K562 (cell line): ENCODE data around the gene NEMP1. TPM values are rescaled to one million over a fixed set of nuclear protein-coding genes. Genes with fewer than 3 reads are reported as not detected.

Experiments
- ATF1 ChIP-seq, 2 experiments: fragments of 450-650 bp in 1 of 2; IDR thresholded peaks; 2 replicates each; pipeline ENCODE4 v1.6.1; 2016; ENCODE audit warnings: missing compliant biosample characterization in 1 of 2, missing genetic modification characterization in 1 of 2
- CCNT2 ChIP-seq: IDR thresholded peaks from 2 replicates; pipeline ENCODE4 v1.6.1; 2011; ENCODE audit warnings: borderline replicate concordance, low read depth, mild to moderate bottlenecking, moderate library complexity, mixed read lengths, low read length; ENCODE audit not compliant: insufficient read length; ENCODE audit errors: extremely low read depth
- E2F6 ChIP-seq, 2 experiments: IDR thresholded peaks; 2 replicates each; pipeline ENCODE4 v1.6.1; 2011; ENCODE audit warnings: borderline replicate concordance in 1 of 2, control low read depth in 1 of 2, low read depth in 1 of 2, low read length in 1 of 2, mild to moderate bottlenecking in 1 of 2, mixed read lengths in 1 of 2, moderate library complexity in 1 of 2; ENCODE audit not compliant: insufficient read depth in 1 of 2, insufficient read length in 1 of 2, poor library complexity in 1 of 2, severe bottlenecking in 1 of 2; ENCODE audit errors: extremely low read depth in 1 of 2
- HBP1 ChIP-seq: fragments of 450-650 bp; formaldehyde crosslinking; IDR thresholded peaks from 2 replicates; pipeline ENCODE4 v1.4.0; 2022; ENCODE audit warnings: missing genetic modification characterization
- HDAC1 ChIP-seq, 2 experiments: fragments of 450-650 bp; IDR thresholded peaks; 2 replicates each; pipeline ENCODE4 v1.6.1; 2016 to 2017; ENCODE audit warnings: inconsistent platforms in 1 of 2, mild to moderate bottlenecking in 1 of 2, moderate library complexity in 1 of 2
- NCOA1 ChIP-seq: fragments of 450-650 bp; IDR thresholded peaks from 2 replicates; pipeline ENCODE4 v1.6.1; 2016; ENCODE audit warnings: low read depth
- POLR3A ChIP-seq: IDR thresholded peaks from 2 replicates; pipeline ENCODE4 v1.6.1; 2011; ENCODE audit warnings: borderline replicate concordance, mild to moderate bottlenecking, moderate library complexity; ENCODE audit not compliant: insufficient read length, insufficient read depth; ENCODE audit errors: extremely low read depth
- RB1 ChIP-seq: fragments of 450-650 bp; IDR thresholded peaks from 2 replicates; pipeline ENCODE4 v1.6.1; 2017; ENCODE audit warnings: low read depth, mild to moderate bottlenecking
- SETDB1 ChIP-seq: IDR thresholded peaks from one replicate; pipeline ENCODE4 v1.6.1; 2012; ENCODE audit warnings: low read length, control low read depth, inconsistent platforms
- TEAD2 ChIP-seq: fragments of 450-650 bp; IDR thresholded peaks from 2 replicates; pipeline ENCODE4 v1.6.1; 2016; ENCODE audit warnings: missing genetic modification characterization, control low read depth, missing compliant biosample characterization
- THAP12 ChIP-seq: fragments of 250-450 bp; sonication (Bioruptor Pico); IDR thresholded peaks from 2 replicates; pipeline ENCODE4 v1.9.0; 2021; ENCODE audit warnings: mild to moderate bottlenecking, inconsistent platforms
- ZBTB11 ChIP-seq, 3 experiments: fragments of 200-800 bp in 1 of 3; fragments of 250-450 bp in 1 of 3; fragments of 450-650 bp in 1 of 3; sonication (Bioruptor Pico) in 1 of 3; sonication (Bioruptor generic) in 1 of 3; formaldehyde crosslinking in 1 of 3; IDR thresholded peaks; 2 replicates each; pipeline versions ENCODE4 v1.6.1 to v1.8.0; 2016 to 2022; ENCODE audit warnings: mild to moderate bottlenecking in 2 of 3, missing genetic modification characterization in 2 of 3, missing compliant biosample characterization in 1 of 3, moderate library complexity in 1 of 3
- ZNF639 ChIP-seq, 2 experiments: fragments of 200-800 bp in 1 of 2; sonication (Bioruptor generic) in 1 of 2; sonication (generic) in 1 of 2; formaldehyde crosslinking in 1 of 2; IDR thresholded peaks in 1 of 2; conservative IDR thresholded peaks in 1 of 2; 2 replicates each; pipeline versions ENCODE4 v1.5.0 to v1.6.1; 2016 to 2020; ENCODE audit warnings: missing compliant biosample characterization in 1 of 2, missing genetic modification characterization in 1 of 2, missing genetic modification reagents in 1 of 2
- polyA plus RNA-seq, 8 experiments: library from polyadenylated mRNA; depleted of rRNA in 4 of 8; stranded (reverse) in 5 of 8; unstranded in 3 of 8; fragments of >200 nt; fragmentation: Nextera tagmentation in 2 of 8; fragmentation: Illumina TruSeq in 1 of 8; extraction: Ambion mirVana in 2 of 8; extraction: Trizol in 1 of 8; gene quantifications; 2 replicates each; pipeline versions ENCODE4 v1.2.1 to v1.2.3, GENCODE V29; 2011 to 2014; ENCODE audit warnings: inconsistent platforms in 1 of 8, missing spikeins in 1 of 8
- total RNA-seq, 7 experiments: library from RNA; depleted of rRNA in 6 of 7; stranded (reverse); fragments of >200 nt in 6 of 7; fragmentation: Illumina TruSeq in 2 of 7; extraction: Trizol in 2 of 7; gene quantifications; 2 replicates each; pipeline versions ENCODE4 v1.2.1 to v1.2.3, GENCODE V29; 2011 to 2021; ENCODE audit warnings: low replicate concordance in 1 of 7

Gene NEMP1
- total and polyA plus RNA-seq, 9 of the 15 experiments (the other 6 are each of a cell fraction or from before 2014, with no cell fraction given), result 9.5 to 82.2 (median 41.2) TPM

GRCh38 chr12:57088354-57089270 lies 10.0 kb upstream of the NEMP1 start, which contains the start of gene NAB2 (continued):
- TF ChIP-seq TEAD2 (tag) (peak; percentile 83), ATF1 (CRISPR knock-in tag; IDR thresholded peaks at IDR 0.05) (no peak), ATF1 (tag; IDR thresholded peaks at IDR 0.05) (peak; percentile 68), THAP12 (peak; percentile 77), HDAC1 (IDR thresholded peaks at IDR 0.05) (peak in 1 of 2 experiments; percentile 82; a peak in 2 of 4 replicates), RB1 (peak; percentile 77; the same call in 1 of the 2 replicates), E2F6 (IDR thresholded peaks at IDR 0.05; ENCODE audit: borderline replicate concordance in 1 of 2, extremely low read depth in 1 of 2, insufficient read depth in 1 of 2, insufficient read length in 1 of 2, low read depth in 1 of 2, low read length in 1 of 2, poor library complexity in 1 of 2, severe bottlenecking in 1 of 2) (peak; percentile 80 to 86), NCOA1 (0 out of 2 replicates have a peak, but pooled peaks have one; percentile 42), POLR3A (no peak), ZBTB11 (CRISPR knock-in tag; IDR thresholded peaks at IDR 0.05) (peak in 1 of 3 experiments; percentile 49; a peak in 2 of 6 replicates), ZNF639 (CRISPR knock-in tag; conservative IDR thresholded peaks at IDR 0.05 in 1 of 2, IDR thresholded peaks at IDR 0.05 in 1 of 2) (peak in 1 of 2 experiments; percentile 82; a peak in 2 of 4 replicates), SETDB1 (no peak), CCNT2 (peak; percentile 38), HBP1 (CRISPR knock-in tag) (0 out of 2 replicates have a peak, but pooled peaks have one; percentile 3)
